GM18502 (cell line): ENCODE results near the gene FAM32A.
"Not testable (repeated sequence)": the region's sequence is repeated elsewhere in the genome, so short reads cannot be mapped to it uniquely, and the experiment has no call there.

Source experiments
- ATAC-seq: cut with Tn5 transposase; IDR thresholded peaks from one replicate; pipeline ENCODE4 v1.9.1; 2021; ENCODE audit warnings: mild to moderate bottlenecking; ENCODE audit not compliant: unreplicated experiment, poor library complexity

The FAM32A gene

GRCh38 chr19:16161840-16162239, 23.4 kb upstream of the FAM32A start:
- no peak for ATAC-seq

- no peak for ATAC-seq
Measured at GRCh38 chr19:16164222-16164890, 20.9 kb upstream of the FAM32A start.

- ATAC-seq = no peak
Measured at GRCh38 chr19:16166417-16166816, 18.8 kb upstream of the FAM32A start.

- no peak for ATAC-seq
Measured at GRCh38 chr19:16167055-16167454, 18.2 kb upstream of the FAM32A start.

GRCh38 chr19:16168465-16169081, 16.6 kb upstream of the FAM32A start:
- ATAC-seq = no peak

- ATAC-seq = no peak
Measured at GRCh38 chr19:16170134-16170533, 15.1 kb upstream of the FAM32A start.

GRCh38 chr19:16175954-16176353, 9.3 kb upstream of the FAM32A start:
- no peak for ATAC-seq

GRCh38 chr19:16178866-16179265, 6.3 kb upstream of the FAM32A start:
- not testable (repeated sequence) for ATAC-seq

GRCh38 chr19:16180611-16181010, 4.6 kb upstream of the FAM32A start:
- ATAC-seq = no peak

- peak; percentile 5 for ATAC-seq
Measured at GRCh38 chr19:16184665-16185122, 516 bp upstream of the FAM32A start.

GRCh38 chr19:16185768-16186123, 536 bp downstream of the FAM32A start:
- no peak for ATAC-seq

- no peak for ATAC-seq
Measured at GRCh38 chr19:16188521-16188920, 3.3 kb downstream of the FAM32A start.

DNA sequence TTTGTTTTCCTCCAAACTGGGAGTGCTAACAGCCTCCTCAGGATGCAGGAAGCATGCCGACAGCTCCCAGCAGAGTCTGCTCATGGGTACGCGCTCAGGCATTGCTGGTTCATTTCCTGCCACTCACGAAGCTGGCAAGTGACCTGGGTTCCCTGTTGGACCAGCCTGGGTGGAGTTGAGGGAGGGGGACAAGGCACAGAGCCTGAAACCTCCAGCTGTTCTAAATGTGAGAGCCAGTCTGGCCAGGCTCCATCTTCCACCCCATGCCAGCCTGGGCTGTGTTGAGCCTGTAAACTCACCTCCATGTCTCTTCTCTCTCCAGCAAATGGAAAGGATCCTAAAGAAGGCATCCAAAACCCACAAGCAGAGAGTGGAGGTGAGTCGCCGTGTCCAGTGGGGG, 5.0 kb downstream of the FAM32A start:
- ATAC-seq = no peak

DNA sequence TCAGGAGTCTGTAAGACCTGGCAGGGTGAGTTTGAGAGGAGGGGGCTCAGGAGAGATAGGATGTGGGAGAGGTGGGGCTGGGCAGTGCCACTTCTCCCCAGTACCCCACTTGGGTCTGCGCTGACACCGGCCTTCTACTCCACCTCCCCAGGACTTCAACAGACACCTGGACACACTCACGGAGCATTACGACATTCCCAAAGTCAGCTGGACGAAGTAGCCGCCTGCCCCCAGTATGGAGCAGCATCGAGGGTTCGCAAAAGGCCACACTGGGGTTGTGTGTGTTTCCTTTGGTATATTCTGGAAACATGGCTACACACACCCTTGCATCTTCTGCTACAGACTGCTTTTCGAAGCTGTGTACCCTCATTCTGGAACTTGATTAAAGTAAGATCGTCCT, 5.5 kb downstream of the FAM32A start:
- ATAC-seq = no peak

DNA sequence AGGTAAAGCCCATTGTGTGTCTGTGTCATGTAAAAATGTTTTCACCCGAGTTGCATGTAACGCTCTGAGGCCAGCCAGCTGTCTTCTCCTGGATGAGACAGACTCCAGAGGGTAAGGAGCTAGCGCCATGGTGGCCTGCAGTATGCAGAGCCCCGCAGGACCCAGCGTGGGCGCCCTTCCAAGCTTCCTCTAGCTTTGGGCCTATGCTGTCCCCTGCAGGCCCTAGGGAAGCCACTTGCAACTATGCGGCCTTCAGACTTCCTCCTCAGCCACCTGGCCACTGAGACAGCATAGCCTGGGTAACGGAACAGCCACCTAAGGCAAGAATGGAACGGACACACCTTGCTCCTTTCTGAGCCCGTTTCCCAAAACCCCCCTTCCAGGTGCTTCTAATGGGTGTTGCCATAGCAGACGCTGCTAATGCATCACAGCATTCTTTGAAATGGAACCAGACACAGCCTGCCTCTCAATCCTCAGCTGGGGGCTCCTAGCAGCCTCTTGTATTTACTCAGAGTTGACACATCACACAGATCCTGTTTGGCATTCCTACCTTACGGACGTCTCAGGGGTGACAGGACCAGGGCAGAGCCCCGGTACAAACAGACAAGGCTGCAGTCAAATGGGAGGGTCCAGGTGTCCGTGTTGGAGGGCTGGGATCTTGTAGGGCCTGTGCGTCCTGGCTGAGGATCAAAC, 6.2 kb downstream of the FAM32A start:
- no peak for ATAC-seq

GRCh38 chr19:16193466-16193865, 8.3 kb downstream of the FAM32A start:
- ATAC-seq = no peak

DNA sequence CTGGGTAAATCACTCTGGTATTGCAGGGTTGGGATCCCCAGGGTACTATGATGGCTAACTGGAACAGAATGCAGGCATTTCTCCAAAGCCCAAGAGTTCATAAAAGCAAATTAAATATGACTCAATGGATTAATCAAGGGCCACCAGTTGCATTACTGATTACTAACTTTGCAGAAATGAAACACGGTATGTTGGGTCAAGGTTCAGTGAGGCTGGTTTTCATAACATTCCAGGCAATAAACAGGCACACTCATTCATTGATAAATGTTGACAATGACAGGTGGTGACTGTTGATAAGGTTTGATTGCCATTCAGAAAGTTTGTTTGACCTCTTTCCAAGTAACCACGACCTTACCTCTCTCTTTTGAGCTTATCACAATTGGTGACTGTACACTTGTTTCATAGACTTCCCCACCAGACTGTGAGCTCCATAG, 12.0 kb downstream of the FAM32A start:
- peak; percentile 12 for ATAC-seq

DNA sequence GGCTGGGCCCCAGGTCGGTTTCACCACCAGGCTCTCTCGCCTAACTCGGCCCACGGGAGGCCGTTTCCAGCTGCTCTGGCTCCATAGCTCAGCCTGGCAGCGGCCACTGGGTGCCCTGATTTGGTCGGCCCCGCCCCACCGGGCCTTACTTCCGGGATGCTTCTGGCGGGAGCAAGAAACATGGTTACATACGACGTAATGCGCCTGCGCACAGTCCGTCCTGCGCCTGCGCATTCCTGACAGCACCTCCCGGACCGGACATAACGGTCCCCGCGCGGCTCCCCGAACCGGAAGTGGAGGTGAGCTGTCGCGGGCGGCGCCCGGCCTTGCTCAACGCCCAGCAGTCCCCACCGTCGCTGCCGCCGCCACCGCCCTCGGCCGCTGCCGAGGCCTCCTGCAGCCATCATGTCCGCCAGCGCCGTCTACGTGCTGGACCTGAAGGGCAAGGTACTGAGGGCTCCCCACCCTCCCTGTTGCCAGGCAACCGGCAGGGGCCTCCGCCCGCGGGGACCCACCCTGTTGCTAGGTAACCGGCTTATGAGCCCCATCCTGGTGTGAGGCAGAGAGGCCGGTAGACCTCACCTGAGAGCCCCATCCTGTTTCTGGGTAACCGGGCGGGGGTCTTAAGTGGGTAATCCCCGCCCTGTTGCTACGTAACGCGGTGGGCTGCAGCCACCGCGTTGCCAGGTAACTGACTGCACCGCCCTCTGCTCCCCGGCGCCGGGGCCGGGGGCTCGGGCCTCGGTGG, 12.6 kb downstream of the FAM32A start, which contains the start of gene AP1M1:
Gene AP1M1, plus strand, starts transcription at position 290 of the 748 bp plus-strand sequence. Its CDS starts 116 bp downstream, at position 406.
- ATAC-seq = peak; percentile 82

GRCh38 chr19:16198370-16198651, 13.1 kb downstream of the FAM32A start:
- ATAC-seq = no peak

- no peak for ATAC-seq
Measured at GRCh38 chr19:16199275-16199932, 14.2 kb downstream of the FAM32A start.
